SU-DHL-6 (cell line): Measurements from ENCODE around the gene HMG20B.

Experiments
- H2AFZ ChIP-seq: fragments of 200-600 bp; sonication (generic); 2 replicates; pipeline ENCODE4 v1.6.1; 2014; ENCODE audit warnings: low read depth, mild to moderate bottlenecking, moderate library complexity, mixed read lengths, antibody characterized with exemption, low read length; ENCODE audit not compliant: severe bottlenecking
- H3F3A ChIP-seq: fragments of 200-600 bp; shearing (Covaris generic); 2 replicates; pipeline ENCODE4 v1.6.0; 2016; ENCODE audit warnings: antibody characterized with exemption, mild to moderate bottlenecking; ENCODE audit not compliant: insufficient read depth
- H3K27ac ChIP-seq: fragments of 200-600 bp; sonication (generic); 2 replicates; pipeline ENCODE4 v1.5.1; 2016; ENCODE audit warnings: low read depth, mild to moderate bottlenecking, low read length, moderate library complexity, mixed read lengths
- H3K27me3 ChIP-seq: fragments of 200-600 bp; sonication (generic), shearing (Covaris generic); 2 replicates; pipeline ENCODE4 v1.6.0; 2014; ENCODE audit warnings: mild to moderate bottlenecking, low read length
- H3K36me3 ChIP-seq: fragments of 200-600 bp; sonication (generic); 2 replicates; pipeline ENCODE4 v1.6.1; 2014; ENCODE audit warnings: mild to moderate bottlenecking, low read length, mixed read lengths
- H3K4me2 ChIP-seq: fragments of 300-600, 200-600 bp; shearing (Covaris generic), sonication (generic); 2 replicates; pipeline ENCODE4 v1.6.0; 2014; ENCODE audit warnings: low read length, low read depth, mild to moderate bottlenecking; ENCODE audit not compliant: poor library complexity, severe bottlenecking
- H3K4me3 ChIP-seq: fragments of 200-600 bp; sonication (generic); 2 replicates; pipeline ENCODE4 v1.5.1; 2014; ENCODE audit warnings: antibody characterized with exemption, low read length, mild to moderate bottlenecking, mixed read lengths; ENCODE audit not compliant: insufficient read depth, poor library complexity, severe bottlenecking
- H3K79me2 ChIP-seq: fragments of 200-600 bp; sonication (generic); 2 replicates; pipeline ENCODE4 v1.6.1; 2014; ENCODE audit warnings: mild to moderate bottlenecking, low read length, moderate library complexity; ENCODE audit not compliant: insufficient read depth
- H3K9ac ChIP-seq: fragments of 200-600 bp; sonication (generic); 2 replicates; pipeline ENCODE4 v1.7.0; 2014; ENCODE audit warnings: mild to moderate bottlenecking, low read length
- H3K9me2 ChIP-seq: fragments of 200-600 bp; sonication (generic); replicated peaks from 2 replicates; pipeline ENCODE4 v1.6.1; 2014; ENCODE audit warnings: low read length; ENCODE audit not compliant: insufficient read depth
- H3K9me3 ChIP-seq: fragments of 200-600 bp; sonication (generic); 2 replicates; pipeline ENCODE4 v1.6.1; 2014; ENCODE audit warnings: low read length, mixed read lengths; ENCODE audit not compliant: insufficient read depth
- H4K20me1 ChIP-seq: fragments of 200-600 bp; sonication (generic); 2 replicates; pipeline ENCODE4 v1.6.1; 2014; ENCODE audit warnings: low read depth, mild to moderate bottlenecking, antibody characterized with exemption, low read length, moderate library complexity, mixed read lengths
- CTCF ChIP-seq: fragments of 200-600 bp; sonication (generic); IDR thresholded peaks from one replicate; pipeline ENCODE4 v1.5.1; 2017; ENCODE audit warnings: antibody characterized with exemption, mild to moderate bottlenecking, low read length, moderate library complexity; ENCODE audit not compliant: insufficient read depth, poor library complexity, severe bottlenecking
- EZH2phosphoT487 ChIP-seq: fragments of 200-600 bp; sonication (generic), shearing (Covaris generic); conservative IDR thresholded peaks from 2 replicates; pipeline ENCODE4 v1.6.1; 2018; ENCODE audit warnings: mild to moderate bottlenecking, antibody characterized with exemption, low read length, moderate library complexity, mixed read lengths

Gene HMG20B

GRCh38 chr19:3605770-3606169 is 33.0 kb downstream of the HMG20B start:
- Histone ChIP-seq H4K20me1 (no peaks in the 10 kb centered on the region), H3K79me2 (no peaks in the 10 kb centered on the region), H3K27me3 (no peaks in the 10 kb centered on the region), H2AFZ (no peak overlapping the region), H3K9me2 (no peaks in the 10 kb centered on the region), H3K4me3 (no peak overlapping the region), H3K27ac (no peak overlapping the region), H3K9ac (no peak overlapping the region), H3F3A (no peaks in the 10 kb centered on the region), H3K36me3 (no peaks in the 10 kb centered on the region), H3K4me2 (no peak overlapping the region), H3K9me3 (no peaks in the 10 kb centered on the region)
- TF ChIP-seq CTCF (no peak), EZH2phosphoT487 (no peak)

- Histone ChIP-seq H3K9me3 (no peaks in the 10 kb centered on the region), H3K79me2 (no peaks in the 10 kb centered on the region), H3K4me2 (no peak overlapping the region), H3K27ac (no peak overlapping the region), H4K20me1 (no peaks in the 10 kb centered on the region), H3K36me3 (no peaks in the 10 kb centered on the region), H2AFZ (no peak overlapping the region), H3K4me3 (no peak overlapping the region), H3K27me3 (no peaks in the 10 kb centered on the region), H3K9me2 (no peaks in the 10 kb centered on the region), H3F3A (no peaks in the 10 kb centered on the region), H3K9ac (no peak overlapping the region)
- TF ChIP-seq EZH2phosphoT487 (no peak), CTCF (no peak)
These were observed 33.5 kb downstream of the HMG20B start for GRCh38 chr19:3606174-3606689.

- no peak within 1 kb of the TSS for H3K4me3 ChIP-seq
- H2AFZ ChIP-seq = no peak within 1 kb of the TSS
These were observed 34.0 kb downstream of the HMG20B start, which contains the start of gene TBXA2R for GRCh38 chr19:3606690-3607289. Gene TBXA2R (minus strand): TSS chr19:3606875. CDS start chr19:3600634, 6,241 bp downstream.

More at GRCh38 chr19:3606690-3607289, 34.0 kb downstream of the HMG20B start, which contains the start of gene TBXA2R:
- TF ChIP-seq EZH2phosphoT487 (no peak), CTCF (no peak)
- H3F3A ChIP-seq = no peaks in the 10 kb centered on the region
- H3K36me3 ChIP-seq = no peaks in the 10 kb centered on the region
- H3K27ac ChIP-seq = no peak within 1 kb of the TSS
- no peaks in the 10 kb centered on the region for H3K9me3 ChIP-seq
- no peaks in the 10 kb centered on the region for H3K9me2 ChIP-seq
- no peaks in the 10 kb centered on the region for H3K79me2 ChIP-seq
- no peak within 1 kb of the TSS for H3K9ac ChIP-seq
- no peaks in the 10 kb centered on the region for H4K20me1 ChIP-seq
- no peak within 1 kb of the TSS for H3K4me2 ChIP-seq
- H3K27me3 ChIP-seq = no peaks in the 10 kb centered on the region
